BE2C (cell line): Measurements from ENCODE around the gene C18orf32.
A peak's percentile ranks its signal among the peaks of the same experiment; 100 is the strongest.

ENCODE experiments used
- DNase-seq: peaks from one replicate; pipeline ENCODE4 v3.0.0-alpha.2; 2020
- H3K27me3 ChIP-seq: fragments of 250-450 bp; sonication (Bioruptor Pico); 2 replicates; pipeline ENCODE4 v1.5.1; 2020; ENCODE audit warnings: mild to moderate bottlenecking
- H3K36me3 ChIP-seq: fragments of 250-450 bp; sonication (Bioruptor Pico); 2 replicates; pipeline ENCODE4 v1.5.1; 2020; ENCODE audit warnings: mild to moderate bottlenecking
- H3K4me1 ChIP-seq: fragments of 250-450 bp; sonication (Bioruptor Pico); 2 replicates; pipeline ENCODE4 v1.5.1; 2020
- H3K4me3 ChIP-seq: 2 replicates; pipeline ENCODE4 v1.5.1; 2011; ENCODE audit warnings: low read depth, low read length
- H3K9me3 ChIP-seq: fragments of 250-450 bp; sonication (Bioruptor Pico); 2 replicates; pipeline ENCODE4 v1.5.1; 2020
- CTCF ChIP-seq: IDR thresholded peaks from 2 replicates; pipeline ENCODE4 v1.5.1; 2012; ENCODE audit warnings: mild to moderate bottlenecking, low read depth, low read length

C18orf32 gene

DNA sequence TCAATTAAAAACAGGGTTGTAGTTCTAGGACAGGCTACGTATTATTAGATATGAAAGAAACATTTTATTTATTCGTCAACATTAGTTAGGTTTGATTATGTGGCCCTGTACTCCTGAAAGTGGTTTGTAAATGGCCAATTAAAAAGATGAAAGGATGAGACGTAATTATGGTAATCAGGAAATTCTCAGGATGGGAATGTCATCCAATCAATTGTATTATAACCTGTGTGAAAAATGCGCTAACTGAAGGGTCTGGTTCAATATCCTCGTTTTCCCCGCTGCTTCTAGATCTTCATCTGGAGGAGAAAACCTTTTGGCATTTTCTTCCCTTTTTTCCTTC, 5.6 kb upstream of the C18orf32 start:
- TF ChIP-seq CTCF, result no peak
- no peaks in the 10 kb centered on the region for H3K4me1 ChIP-seq
- no peaks in the 10 kb centered on the region for H3K27me3 ChIP-seq
- H3K9me3 ChIP-seq, result no peaks in the 10 kb centered on the region
- H3K36me3 ChIP-seq, result peaks cover 37% of the 10 kb centered on the region
- H3K4me3 ChIP-seq, result no peak overlapping the region; the same call in 1 of the 2 replicates
- no peak for DNase-seq

DNA sequence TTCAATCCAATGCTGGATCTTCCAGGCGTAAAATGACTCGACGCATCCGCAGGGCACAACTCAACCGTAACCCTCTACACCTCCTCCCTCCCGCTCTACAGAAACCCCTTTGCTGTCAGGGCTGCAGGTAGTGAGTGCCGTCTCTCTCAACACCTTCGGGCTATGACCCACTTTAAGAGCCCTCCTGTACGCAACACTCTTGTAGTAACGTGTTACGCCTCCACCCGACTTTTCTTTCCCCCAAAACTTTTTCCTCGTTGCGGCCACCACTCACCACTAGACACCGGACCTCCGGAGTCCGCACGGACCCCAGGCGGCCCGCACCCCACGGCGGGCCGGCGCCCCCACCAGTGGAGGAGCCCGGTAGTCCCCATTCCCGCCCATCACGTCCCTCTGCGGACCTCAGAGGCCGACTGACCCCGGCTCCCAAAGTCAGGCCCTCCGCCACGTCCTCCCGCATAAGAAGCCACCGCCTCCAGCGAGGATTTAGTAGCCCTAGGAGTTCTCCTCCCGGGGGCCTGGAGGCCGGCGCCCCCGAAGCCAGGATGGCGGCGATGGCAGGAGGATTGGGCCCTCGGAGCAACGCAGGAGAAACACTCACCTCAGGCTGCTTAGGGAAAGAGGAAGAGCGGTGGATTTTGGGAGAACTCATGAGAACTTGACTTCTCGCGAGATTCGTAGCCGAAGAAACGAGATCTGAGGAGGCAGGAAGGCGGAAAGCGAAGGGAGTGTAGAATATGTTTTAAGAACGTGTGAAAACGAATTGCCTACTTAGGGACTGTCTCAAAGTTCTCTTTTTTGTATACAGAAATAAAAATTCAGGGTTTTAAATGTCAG, 5.0 kb upstream of the C18orf32 start, which contains the start of gene RPL17:
TSS of gene RPL17 (minus strand) at position 609 of the 837 bp plus-strand sequence.
- H3K27me3 ChIP-seq, result no peaks in the 10 kb centered on the region
- H3K4me3 ChIP-seq, result peak within 1 kb of the TSS; percentile 65
- no peaks in the 10 kb centered on the region for H3K4me1 ChIP-seq
- DNase-seq, result peak; percentile 77
- no peak for TF ChIP-seq CTCF
- H3K36me3 ChIP-seq, result peaks cover 40% of the 10 kb centered on the region
- H3K9me3 ChIP-seq, result no peaks in the 10 kb centered on the region

- Histone ChIP-seq H3K36me3 (peaks cover 40% of the 10 kb centered on the region), H3K27me3 (no peaks in the 10 kb centered on the region), H3K4me1 (no peaks in the 10 kb centered on the region), H3K9me3 (no peaks in the 10 kb centered on the region), H3K4me3 (peak overlapping the region; percentile 65)
- no peak for TF ChIP-seq CTCF
- no peak for DNase-seq
Observed at GRCh38 chr18:49491534-49491856, 4.5 kb upstream of the C18orf32 start.

DNA sequence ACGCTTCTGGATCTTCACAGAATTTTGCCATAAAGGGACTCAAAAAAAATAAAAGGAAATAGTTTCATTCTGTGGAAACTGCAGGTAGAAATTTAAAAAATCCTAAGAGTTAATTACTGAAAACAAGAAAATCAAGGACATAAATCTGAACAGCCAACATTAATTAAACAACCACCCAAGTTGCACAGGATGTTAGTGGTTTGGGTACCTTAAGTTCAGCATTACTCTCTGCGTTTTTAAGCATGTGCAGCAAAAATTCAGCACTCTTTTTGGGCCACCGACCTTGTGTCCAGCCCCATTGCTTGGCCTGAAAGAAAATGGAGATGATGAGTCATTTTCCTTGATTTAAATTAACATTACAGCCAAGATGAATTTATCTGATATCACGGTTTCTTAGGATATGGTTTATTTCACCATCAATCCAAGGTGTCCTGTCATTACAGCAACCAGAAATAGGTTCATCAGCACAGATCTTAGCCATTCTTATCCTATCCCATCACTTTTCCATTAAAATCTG, 3.3 kb upstream of the C18orf32 start:
- DNase-seq, result no peak
- Histone ChIP-seq H3K36me3 (peaks cover 40% of the 10 kb centered on the region), H3K4me3 (peak overlapping the region; percentile 65), H3K4me1 (no peaks in the 10 kb centered on the region), H3K9me3 (no peaks in the 10 kb centered on the region), H3K27me3 (no peaks in the 10 kb centered on the region)
- no peak for TF ChIP-seq CTCF

- peaks cover 40% of the 10 kb centered on the region for H3K36me3 ChIP-seq
- H3K9me3 ChIP-seq, result no peaks in the 10 kb centered on the region
- no peaks in the 10 kb centered on the region for H3K4me1 ChIP-seq
- TF ChIP-seq CTCF, result no peak
- H3K27me3 ChIP-seq, result no peaks in the 10 kb centered on the region
- H3K4me3 ChIP-seq, result peak overlapping the region; percentile 82
- no peak for DNase-seq
Observed at GRCh38 chr18:49487711-49488310, 777 bp upstream of the C18orf32 start.

DNA sequence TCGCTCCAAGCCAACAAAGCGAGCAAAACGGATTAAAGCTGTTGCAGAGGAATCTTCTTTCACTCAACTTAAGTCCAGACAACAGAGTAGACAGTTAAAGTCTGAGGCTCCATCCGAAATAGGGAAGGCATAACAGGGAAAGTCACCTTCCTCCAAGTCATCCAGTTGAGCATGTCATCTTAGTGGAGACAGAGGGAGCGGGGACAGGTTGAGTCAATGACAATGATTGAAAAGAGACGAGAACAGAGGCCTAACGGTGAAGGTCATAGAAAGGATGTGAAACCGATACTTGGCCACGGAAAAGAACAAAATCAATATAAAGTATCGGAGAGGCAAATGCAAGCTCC, 455 bp downstream of the C18orf32 start:
- Histone ChIP-seq H3K9me3 (no peaks in the 10 kb centered on the region), H3K4me1 (no peaks in the 10 kb centered on the region), H3K4me3 (peak overlapping the region; percentile 82), H3K36me3 (peaks cover 40% of the 10 kb centered on the region), H3K27me3 (no peaks in the 10 kb centered on the region)
- TF ChIP-seq CTCF, result no peak
- no peak for DNase-seq
